Astrocyte of the cerebellum (primary cell): Measurements from ENCODE around the gene MYCBPAP.

Experiments
- DNase-seq: peaks from one replicate; pipeline ENCODE4 v3.0.0-alpha.2; 2011; ENCODE audit warnings: low read depth
- H3K4me3 ChIP-seq: 2 replicates; pipeline ENCODE4 v1.5.1; 2011; ENCODE audit warnings: mild to moderate bottlenecking, low read depth, low read length, moderate library complexity
- in situ Hi-C: cut with HindIII; loops from 2 replicates; pipeline ENCODE4 v1.10.0; 2017; ENCODE audit warnings: low sequenced_read_pairs
- TF ChIP-seq, protein P1 (sequence below): IDR thresholded peaks from 2 replicates; pipeline ENCODE4 v1.5.1; 2012; ENCODE audit warnings: low read length, low read depth, moderate library complexity, mild to moderate bottlenecking; ENCODE audit errors: missing control alignments

The MYCBPAP gene

GRCh38 chr17:50499270-50499669 is 9.0 kb upstream of the MYCBPAP start:
- no peak for DNase-seq
- TF ChIP-seq, protein P1, sequence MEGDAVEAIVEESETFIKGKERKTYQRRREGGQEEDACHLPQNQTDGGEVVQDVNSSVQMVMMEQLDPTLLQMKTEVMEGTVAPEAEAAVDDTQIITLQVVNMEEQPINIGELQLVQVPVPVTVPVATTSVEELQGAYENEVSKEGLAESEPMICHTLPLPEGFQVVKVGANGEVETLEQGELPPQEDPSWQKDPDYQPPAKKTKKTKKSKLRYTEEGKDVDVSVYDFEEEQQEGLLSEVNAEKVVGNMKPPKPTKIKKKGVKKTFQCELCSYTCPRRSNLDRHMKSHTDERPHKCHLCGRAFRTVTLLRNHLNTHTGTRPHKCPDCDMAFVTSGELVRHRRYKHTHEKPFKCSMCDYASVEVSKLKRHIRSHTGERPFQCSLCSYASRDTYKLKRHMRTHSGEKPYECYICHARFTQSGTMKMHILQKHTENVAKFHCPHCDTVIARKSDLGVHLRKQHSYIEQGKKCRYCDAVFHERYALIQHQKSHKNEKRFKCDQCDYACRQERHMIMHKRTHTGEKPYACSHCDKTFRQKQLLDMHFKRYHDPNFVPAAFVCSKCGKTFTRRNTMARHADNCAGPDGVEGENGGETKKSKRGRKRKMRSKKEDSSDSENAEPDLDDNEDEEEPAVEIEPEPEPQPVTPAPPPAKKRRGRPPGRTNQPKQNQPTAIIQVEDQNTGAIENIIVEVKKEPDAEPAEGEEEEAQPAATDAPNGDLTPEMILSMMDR, result no peak
- no peak overlapping the region for H3K4me3 ChIP-seq
- in situ Hi-C loops, result no loop called here

DNA sequence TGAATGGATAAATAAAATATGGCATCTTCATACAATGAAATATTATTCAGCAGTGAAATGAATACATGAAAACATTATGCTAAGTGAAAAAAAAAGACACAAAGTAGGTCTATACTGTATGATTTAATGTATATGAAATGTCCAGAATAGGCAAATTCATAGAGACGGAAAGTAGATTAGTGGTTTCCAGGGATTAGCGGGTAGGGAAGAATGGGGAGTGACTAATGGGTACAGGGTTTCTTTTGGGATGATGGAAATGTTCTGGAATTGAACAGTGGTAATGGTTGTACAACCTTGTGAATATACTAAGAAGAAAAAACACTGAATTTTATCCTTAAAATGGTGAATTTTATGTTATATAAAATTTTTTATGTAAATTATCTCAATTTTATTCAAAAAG is 8.5 kb upstream of the MYCBPAP start:
- no peak overlapping the region for H3K4me3 ChIP-seq
- no peak for DNase-seq
- in situ Hi-C loops, result no loop called here
- TF ChIP-seq, protein P1, result no peak

GRCh38 chr17:50501054-50501453 is 7.2 kb upstream of the MYCBPAP start:
- TF ChIP-seq, protein P1, result peak; percentile 60
- no peak overlapping the region for H3K4me3 ChIP-seq
- no peak for DNase-seq
- in situ Hi-C loops, result no loop called here

DNA sequence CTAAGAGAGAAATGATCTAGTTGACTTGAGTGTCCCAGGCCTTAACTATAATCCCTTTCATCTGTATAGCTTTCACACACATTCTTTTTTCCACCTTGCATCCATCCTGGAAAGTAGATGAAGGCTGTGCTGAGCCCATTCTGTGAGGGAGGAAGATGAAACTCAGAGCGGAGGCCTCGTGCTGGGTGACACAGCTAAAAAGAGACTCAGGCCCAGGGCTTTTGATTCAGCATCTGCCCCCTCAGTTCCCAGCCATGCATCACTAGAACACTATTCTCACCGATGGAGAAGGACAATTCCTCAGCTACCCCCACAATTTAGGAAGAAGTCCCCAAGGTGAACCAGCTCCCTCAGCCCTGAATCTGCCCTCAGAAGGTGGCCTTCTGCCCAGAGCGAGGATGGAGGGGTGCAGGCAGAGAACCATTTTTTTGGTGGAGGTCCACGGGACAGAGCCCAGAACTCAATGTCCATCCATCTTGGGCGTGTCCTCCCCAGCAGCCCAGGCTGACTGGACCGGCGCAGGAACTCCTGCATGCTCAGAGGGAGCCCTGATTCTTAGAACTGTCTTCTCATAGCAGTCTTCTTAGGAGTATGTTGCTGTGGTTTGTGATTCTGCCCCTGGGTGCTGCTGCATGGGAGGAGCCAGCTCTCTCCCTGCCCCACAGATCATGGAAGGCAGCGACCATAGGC is 5.8 kb upstream of the MYCBPAP start:
- TF ChIP-seq, protein P1, result no peak
- in situ Hi-C loops, result no loop called here
- H3K4me3 ChIP-seq, result no peak overlapping the region
- no peak for DNase-seq

DNA sequence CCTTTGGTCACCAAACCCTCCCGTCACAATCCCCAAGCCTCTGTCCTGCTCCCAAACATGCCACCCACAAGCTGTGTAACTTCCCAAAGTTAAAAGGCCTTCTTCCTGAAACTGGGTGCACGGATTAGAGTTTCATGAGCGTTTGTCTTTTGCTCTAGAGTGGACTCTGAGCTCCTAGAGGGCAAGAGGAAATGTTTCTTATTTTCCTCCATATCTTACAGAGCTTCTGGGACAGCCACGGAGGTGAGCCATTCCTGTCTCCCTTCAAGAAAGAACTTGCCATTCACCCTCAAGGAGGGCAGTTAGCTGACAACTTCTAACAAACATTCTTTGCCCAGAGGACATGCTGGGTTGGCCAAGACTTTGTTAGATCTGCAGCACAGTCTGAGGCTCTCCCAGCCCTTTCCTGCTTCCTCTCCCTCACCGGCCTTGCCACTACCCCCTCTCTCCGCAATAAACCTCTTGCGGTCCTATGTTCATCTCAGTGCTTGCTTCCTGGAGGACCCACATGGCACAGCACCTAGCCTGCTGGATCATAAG is 2.6 kb upstream of the MYCBPAP start:
- no peak overlapping the region for H3K4me3 ChIP-seq
- in situ Hi-C loops, result no loop called here
- no peak for DNase-seq
- TF ChIP-seq, protein P1, result no peak

GRCh38 chr17:50506298-50506697 is 1.9 kb upstream of the MYCBPAP start:
- DNase-seq, result no peak
- in situ Hi-C loops, result no loop called here
- TF ChIP-seq, protein P1, result no peak
- no peak overlapping the region for H3K4me3 ChIP-seq
